SK-N-MC (cell line): ENCODE measurements around the gene ARFGEF2.
"Not testable (repeated sequence)": the region's sequence is repeated elsewhere in the genome, so short reads cannot be mapped to it uniquely, and the experiment has no call there.

Experiments
- DNase-seq: peaks from one replicate; pipeline ENCODE4 v3.0.0-alpha.2; 2011; ENCODE audit warnings: low read depth, low spot score
- H3K27ac ChIP-seq: fragments of 200-600 bp; sonication (generic); 2 replicates; pipeline ENCODE4 v1.5.1; 2016; ENCODE audit warnings: mixed run types
- H3K36me3 ChIP-seq: fragments of 200-600 bp; sonication (generic); 2 replicates; pipeline ENCODE4 v1.6.1; 2017; ENCODE audit warnings: antibody characterized with exemption, low read length, mixed read lengths; ENCODE audit not compliant: insufficient read depth
- H3K4me3 ChIP-seq: fragments of 200-600 bp; sonication (generic); 2 replicates; pipeline ENCODE4 v1.5.1; 2016
- H3K9ac ChIP-seq: fragments of 200-600 bp; sonication (generic); 2 replicates; pipeline ENCODE4 v1.8.0; 2017; ENCODE audit warnings: mixed run types, mixed read lengths; ENCODE audit not compliant: insufficient read length
- H3K9me3 ChIP-seq: fragments of 200-600 bp; sonication (generic); 2 replicates; pipeline ENCODE4 v1.6.1; 2017; ENCODE audit warnings: low read depth, mild to moderate bottlenecking, antibody characterized with exemption, low read length, moderate library complexity, mixed read lengths
- EZH2 ChIP-seq: fragments of 200-600 bp; sonication (generic); IDR thresholded peaks from one replicate; pipeline ENCODE4 v1.6.1; 2017; ENCODE audit warnings: antibody characterized with exemption
- FOXP2 ChIP-seq: optimal IDR thresholded peaks from 2 replicates; pipeline ENCODE3; 2011; ENCODE audit warnings: mild to moderate bottlenecking, moderate library complexity; ENCODE audit not compliant: insufficient read depth; ENCODE audit errors: extremely low read length, control extremely low read depth
- POLR2AphosphoS5 ChIP-seq: IDR thresholded peaks from 2 replicates; pipeline ENCODE4 v1.6.1; 2012; ENCODE audit warnings: mild to moderate bottlenecking, low read depth, low read length, borderline replicate concordance

Gene ARFGEF2

GRCh38 chr20:49074521-49074920 lies 153.0 kb downstream of the ARFGEF2 start:
- TF ChIP-seq EZH2 (no peak), FOXP2 (no peak), POLR2AphosphoS5 (no peak)
- Histone ChIP-seq H3K4me3 (no peak overlapping the region), H3K9ac (no peak overlapping the region), H3K27ac (no peak overlapping the region), H3K36me3 (peaks cover 95% of the 10 kb centered on the region), H3K9me3 (no peaks in the 10 kb centered on the region)
- DNase-seq = no peak

DNA sequence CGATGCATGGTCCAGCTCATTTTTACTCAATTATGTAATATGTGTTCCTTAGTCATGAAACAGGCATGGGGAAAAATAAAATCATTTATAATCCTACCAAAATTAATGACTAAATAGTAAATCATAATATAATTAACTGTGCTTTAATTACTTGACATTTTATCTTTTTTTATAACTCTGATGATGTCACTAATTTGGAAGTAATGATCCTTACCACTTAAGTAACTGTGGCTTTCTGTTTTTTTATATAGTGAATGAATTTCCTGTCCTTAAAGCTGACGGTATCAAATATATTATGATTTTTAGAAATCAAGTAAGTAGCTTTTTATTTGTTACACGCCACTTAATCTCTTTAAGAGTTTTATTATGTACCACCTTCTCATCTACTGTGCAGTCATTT lies 156.8 kb downstream of the ARFGEF2 start:
- TF ChIP-seq FOXP2 = no peak
- TF ChIP-seq POLR2AphosphoS5 = no peak
- no peak for TF ChIP-seq EZH2
- Histone ChIP-seq H3K9ac (no peak overlapping the region), H3K36me3 (peaks cover 95% of the 10 kb centered on the region), H3K9me3 (no peaks in the 10 kb centered on the region), H3K27ac (no peak overlapping the region), H3K4me3 (no peak overlapping the region)
- no peak for DNase-seq

GRCh38 chr20:49082295-49082694 lies 160.8 kb downstream of the ARFGEF2 start:
- H3K9me3 ChIP-seq, H3K4me3 ChIP-seq, H3K9ac ChIP-seq, DNase-seq, H3K27ac ChIP-seq: not testable (repeated sequence)
- H3K36me3 ChIP-seq = peaks cover 97% of the 10 kb centered on the region
